GM12872 (cell line): ENCODE measurements around the gene SORCS2.

Experiments used
- CTCF ChIP-seq: IDR thresholded peaks from 3 replicates; pipeline ENCODE4 v1.5.1; 2011; ENCODE audit warnings: low read depth, mild to moderate bottlenecking, low read length, moderate library complexity; ENCODE audit not compliant: insufficient read depth

SORCS2 gene

DNA sequence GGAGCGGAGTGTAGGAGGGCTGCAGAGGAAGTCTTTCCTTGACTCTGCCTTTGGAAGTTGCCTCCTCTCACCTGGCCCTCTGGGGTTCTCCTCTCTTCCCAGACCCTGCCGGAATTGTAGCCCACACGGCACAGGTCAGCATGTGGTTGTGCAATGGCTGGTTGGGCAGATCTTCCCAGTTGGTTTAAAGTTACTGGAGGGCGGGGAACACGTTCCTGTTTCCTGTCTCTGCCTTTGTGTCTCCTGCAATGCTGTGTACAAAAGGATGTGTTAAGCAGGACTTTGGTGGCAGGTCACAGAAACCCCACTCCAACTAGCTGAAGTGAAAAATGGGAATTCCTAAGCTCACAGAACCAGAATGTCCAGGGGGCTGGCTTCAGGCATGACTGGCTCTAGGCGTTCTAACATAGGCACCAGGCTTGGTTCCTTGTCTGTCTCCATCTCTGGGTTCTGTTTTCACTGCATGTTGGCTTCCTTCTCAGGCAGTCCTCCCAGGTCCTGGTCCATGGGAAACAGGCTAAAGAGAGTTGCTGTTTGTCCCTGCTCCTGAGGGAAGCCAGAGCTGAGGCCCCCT, 19.9 kb downstream of the SORCS2 start:
- no peak for TF ChIP-seq CTCF

GRCh38 chr4:7212921-7213320, 20.6 kb downstream of the SORCS2 start:
- no peak for TF ChIP-seq CTCF

- no peak for TF ChIP-seq CTCF
Measured at GRCh38 chr4:7213807-7214206, 21.5 kb downstream of the SORCS2 start.

DNA sequence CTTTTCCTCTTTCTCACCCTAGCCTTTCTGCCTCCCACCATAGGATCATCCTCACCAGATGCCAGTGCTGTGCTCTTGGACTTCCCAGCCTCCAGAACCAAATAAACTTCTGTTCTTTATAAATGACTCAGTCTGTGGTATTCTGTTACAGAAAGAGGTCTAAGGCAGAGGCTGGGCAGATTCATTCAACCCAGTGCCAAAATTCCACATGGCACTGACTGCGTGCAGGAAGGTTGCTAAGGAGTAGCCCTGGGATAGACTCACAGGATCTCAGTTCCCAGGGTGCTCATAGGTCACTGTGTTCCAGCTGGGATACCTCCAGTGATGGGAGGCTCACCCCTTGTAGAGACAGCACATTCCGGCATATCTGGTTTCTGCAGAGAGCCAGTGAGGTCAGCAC, 22.0 kb downstream of the SORCS2 start:
- TF ChIP-seq CTCF = no peak

GRCh38 chr4:7217039-7217438, 24.7 kb downstream of the SORCS2 start:
- TF ChIP-seq CTCF = no peak

DNA sequence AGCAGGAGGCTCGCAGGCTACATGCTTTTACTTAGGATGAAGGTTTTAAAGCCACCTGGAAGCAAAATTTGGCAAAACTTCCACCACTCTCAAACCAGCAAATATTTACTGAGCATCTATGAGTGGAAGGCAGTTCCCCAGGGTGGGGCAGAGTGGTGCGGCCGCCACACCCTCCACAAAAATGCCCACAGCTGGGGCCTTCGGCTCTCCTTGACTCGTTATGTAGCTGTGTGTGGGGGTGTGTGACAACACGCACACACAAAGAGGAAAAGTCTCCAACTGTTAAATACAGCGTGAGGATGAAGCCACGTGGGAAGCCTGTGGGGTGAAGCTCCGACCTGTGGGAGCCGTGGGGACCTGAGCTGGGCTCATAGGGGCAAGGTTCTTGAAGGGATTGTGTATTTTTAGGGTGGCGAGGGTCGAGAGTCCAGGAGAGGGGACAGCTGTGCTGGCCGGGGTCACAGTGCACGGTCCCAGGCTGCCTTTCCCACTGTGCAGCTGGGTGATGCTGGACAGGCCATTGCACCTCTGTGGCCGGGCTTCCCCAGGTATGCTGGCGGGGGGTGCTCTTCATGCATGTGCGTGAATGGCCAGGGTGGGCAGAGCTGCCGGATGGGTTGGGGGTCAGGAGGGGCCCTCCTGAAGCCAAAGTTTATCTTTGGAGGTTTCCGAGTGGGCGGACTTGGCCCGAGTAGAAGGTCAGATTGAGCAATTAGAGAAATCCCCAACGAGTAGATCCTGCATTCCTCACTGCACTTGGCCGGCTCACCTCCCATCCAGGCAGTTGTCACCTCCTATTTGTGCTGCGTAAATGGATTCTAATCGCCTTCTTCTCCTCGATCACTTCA, 25.4 kb downstream of the SORCS2 start:
- TF ChIP-seq CTCF = no peak

- TF ChIP-seq CTCF = no peak
Measured at GRCh38 chr4:7218686-7219085, 26.3 kb downstream of the SORCS2 start.
